SK-N-SH (cell line): ENCODE results near the gene HCN4. TPM values are rescaled to one million over a fixed set of nuclear protein-coding genes. Genes with fewer than 3 reads are reported as not detected.

Experiments
- CTCF ChIA-PET: fragments of 300-600, 350-600 bp; formaldehyde crosslinking; extraction: SDS; loops from one replicate; lab custom pipeline; 2021; lab: Yijun Ruan, JAX
- POLR2A ChIA-PET: fragments of 350-600 bp; sonication (Branson Sonifier 250); formaldehyde crosslinking; extraction: SDS; loops from one replicate; lab custom pipeline; 2020; ENCODE audit warnings: antibody characterized with exemption, inconsistent platforms; lab: Yijun Ruan, JAX
- DNase-seq: peaks from one replicate; pipeline ENCODE4 v3.0.0; 2012
- H2AFZ ChIP-seq: fragments of 200-600 bp; sonication (generic); 2 replicates; pipeline ENCODE4 v1.8.1; 2016; ENCODE audit warnings: antibody characterized with exemption, mild to moderate bottlenecking, low read depth
- H3F3A ChIP-seq: fragments of 200-600 bp; sonication (generic); replicated peaks from 2 replicates; pipeline ENCODE3; 2016; ENCODE audit warnings: antibody characterized with exemption, mild to moderate bottlenecking; ENCODE audit not compliant: insufficient read depth
- H3K27ac ChIP-seq, 2 experiments: fragments of 200-500 bp in 1 of 2; fragments of 200-600 bp in 1 of 2; sonication (Bioruptor generic) in 1 of 2; sonication (generic), shearing (Covaris generic) in 1 of 2; 2 replicates each; pipeline versions ENCODE4 v1.5.1 to v1.6.1; 2014 to 2016; ENCODE audit warnings: low read depth in 2 of 2, inconsistent platforms in 1 of 2, low read length in 1 of 2, mild to moderate bottlenecking in 1 of 2, mixed read lengths in 1 of 2
- H3K27me3 ChIP-seq: fragments of 200-600 bp; sonication (generic), shearing (Covaris generic); 2 replicates; pipeline ENCODE4 v1.6.1; 2016; ENCODE audit warnings: mixed run types; ENCODE audit not compliant: insufficient read depth
- H3K36me3 ChIP-seq, 2 experiments: fragments of 200-500 bp in 1 of 2; fragments of 200-600 bp in 1 of 2; sonication (Bioruptor generic) in 1 of 2; sonication (generic) in 1 of 2; replicated peaks in 1 of 2; 2 replicates each; pipeline versions ENCODE3 to v1.5.1; 2014 to 2016; ENCODE audit warnings: low read length in 1 of 2, mild to moderate bottlenecking in 1 of 2; ENCODE audit not compliant: insufficient read depth in 2 of 2, control insufficient read depth in 1 of 2
- H3K4me1 ChIP-seq, 2 experiments: fragments of 200-500 bp in 1 of 2; fragments of 200-600 bp in 1 of 2; sonication (Bioruptor generic) in 1 of 2; sonication (generic), shearing (Covaris generic) in 1 of 2; 2 replicates each; pipeline versions ENCODE4 v1.5.1 to v1.6.1; 2014 to 2016; ENCODE audit warnings: low read depth in 1 of 2, low read length in 1 of 2, mixed run types in 1 of 2; ENCODE audit not compliant: insufficient read depth in 2 of 2, control insufficient read depth in 1 of 2
- H3K4me2 ChIP-seq: fragments of 200-600 bp; sonication (generic), shearing (Covaris generic); 2 replicates; pipeline ENCODE4 v1.6.1; 2017; ENCODE audit warnings: mixed run types
- H3K4me3 ChIP-seq, 2 experiments: fragments of 200-500 bp in 1 of 2; fragments of 200-600 bp in 1 of 2; sonication (Bioruptor generic) in 1 of 2; sonication (generic), shearing (Covaris generic) in 1 of 2; 2 replicates each; pipeline versions ENCODE4 v1.5.1 to v1.8.1; 2014 to 2016; ENCODE audit warnings: low read depth in 2 of 2, inconsistent platforms in 1 of 2, low read length in 1 of 2, mild to moderate bottlenecking in 1 of 2, mixed read lengths in 1 of 2, moderate library complexity in 1 of 2
- H3K79me2 ChIP-seq: fragments of 200-600 bp; sonication (generic); 2 replicates; pipeline ENCODE4 v1.8.1; 2017; ENCODE audit warnings: mild to moderate bottlenecking; ENCODE audit not compliant: insufficient read depth
- H3K9ac ChIP-seq: fragments of 200-600 bp; sonication (generic); 2 replicates; pipeline ENCODE4 v1.6.1; 2017; ENCODE audit warnings: mixed run types
- H3K9me2 ChIP-seq: fragments of 200-600 bp; sonication (generic); 2 replicates; pipeline ENCODE4 v1.6.1; 2017; ENCODE audit warnings: mixed run types
- H3K9me3 ChIP-seq: fragments of 200-600 bp; sonication (generic); 2 replicates; pipeline ENCODE4 v1.6.1; 2017; ENCODE audit warnings: mixed run types, mild to moderate bottlenecking, moderate library complexity
- H4K20me1 ChIP-seq: fragments of 200-600 bp; sonication (generic); 2 replicates; pipeline ENCODE4 v1.6.1; 2017; ENCODE audit warnings: mild to moderate bottlenecking, mixed run types; ENCODE audit not compliant: insufficient read depth
- CHD2 ChIP-seq: fragments of 150-350 bp; IDR thresholded peaks from 2 replicates; pipeline ENCODE4 v1.6.1; 2018; ENCODE audit warnings: low read length; ENCODE audit not compliant: partially characterized antibody
- FOSL2 ChIP-seq: IDR thresholded peaks from 2 replicates; pipeline ENCODE4 v1.4.0; 2012; ENCODE audit warnings: low read depth, mild to moderate bottlenecking, moderate library complexity, borderline replicate concordance
- GABPA ChIP-seq: IDR thresholded peaks from 2 replicates; pipeline ENCODE4 v1.4.0; 2012; ENCODE audit warnings: low read depth, mild to moderate bottlenecking
- IRF3 ChIP-seq: fragments of 150-350 bp; IDR thresholded peaks from 2 replicates; pipeline ENCODE4 v1.6.1; 2016; ENCODE audit warnings: mild to moderate bottlenecking, low read depth, low read length
- MEF2A ChIP-seq: IDR thresholded peaks from 2 replicates; pipeline ENCODE4 v1.4.0; 2012; ENCODE audit warnings: low read depth, borderline replicate concordance
- NFIC ChIP-seq: IDR thresholded peaks from 2 replicates; pipeline ENCODE4 v1.4.0; 2012; ENCODE audit warnings: borderline replicate concordance
- PBX3 ChIP-seq: IDR thresholded peaks from 2 replicates; pipeline ENCODE4; 2012
- RFX5 ChIP-seq: IDR thresholded peaks from 2 replicates; pipeline ENCODE4 v1.6.1; 2012; ENCODE audit warnings: mild to moderate bottlenecking, improper control_type of control experiment, low read length
- SIN3A ChIP-seq: IDR thresholded peaks from 2 replicates; pipeline ENCODE4 v1.6.1; 2012; ENCODE audit warnings: low read depth, mild to moderate bottlenecking, low read length, moderate library complexity, borderline replicate concordance
- USF1 ChIP-seq: IDR thresholded peaks from 2 replicates; pipeline ENCODE4 v1.4.0; 2012; ENCODE audit warnings: low read depth, borderline replicate concordance
- ZBTB33 ChIP-seq: IDR thresholded peaks from 2 replicates; pipeline ENCODE4 v1.4.0; 2012; ENCODE audit warnings: low read depth, borderline replicate concordance
- WGBS: methylation state at CpG from one replicate; pipeline ENCODE4 v1.1.6; 2017; ENCODE audit warnings: low lambda C conversion rate; 5-methylcytosine and 5-hydroxymethylcytosine counted together
- polyA plus RNA-seq, 3 experiments: library from polyadenylated mRNA; depleted of rRNA; stranded (reverse); fragments of >200 nt; gene quantifications; 2 replicates each; pipeline ENCODE4 v1.2.3, GENCODE V29; 2012

The HCN4 gene
- polyA plus RNA-seq, 1 of the 3 experiments (the other 2 are of a cell fraction) = not detected

GRCh38 chr15:73367624-73368300, 996 bp downstream of the HCN4 start:
- H3K27me3 ChIP-seq = peaks cover 39% of the 10 kb centered on the region
- DNase-seq = peak; percentile 78
- H3K9me3 ChIP-seq = no peaks in the 10 kb centered on the region
- no peaks in the 10 kb centered on the region for H3K79me2 ChIP-seq
- 16% methylated on average over 15 of the region's 90 CpGs for WGBS
- no peaks in the 10 kb centered on the region for H3F3A ChIP-seq
- H4K20me1 ChIP-seq = no peaks in the 10 kb centered on the region
- no peak for TF ChIP-seq ZBTB33
- TF ChIP-seq MEF2A = no peak
- TF ChIP-seq CHD2 = no peak
- no peak for TF ChIP-seq PBX3
- no peak for TF ChIP-seq GABPA
- TF ChIP-seq NFIC = no peak
- TF ChIP-seq RFX5 = no peak
- no peak for TF ChIP-seq SIN3A
- TF ChIP-seq IRF3 = no peak
- TF ChIP-seq FOSL2 = no peak
- TF ChIP-seq USF1 = no peak
- H3K4me3 ChIP-seq = peak overlapping the region in 1 of 2 experiments; percentile 42; a peak in 2 of 4 replicates
- H3K4me2 ChIP-seq = no peak overlapping the region
- no peak overlapping the region for H3K9ac ChIP-seq
- H3K27ac ChIP-seq = no peak overlapping the region
- H3K9me2 ChIP-seq = no peaks in the 10 kb centered on the region
- H3K4me1 ChIP-seq = no peaks in the 10 kb centered on the region; a peak in 1 of 4 replicates
- CTCF ChIA-PET = interaction anchor here (0.8 kb wide), 1 partner anchor 268 kb away, joined by 4 read pairs; no protein-coding TSS in a partner anchor
- no peak overlapping the region for H2AFZ ChIP-seq
- H3K36me3 ChIP-seq = no peaks in the 10 kb centered on the region
- POLR2A ChIA-PET = no interaction called here
